ENCODE results near the gene GRM8. TPM values are rescaled to one million over a fixed set of nuclear protein-coding genes. Genes with fewer than 3 reads are reported as not detected.

The GRM8 gene
- total RNA-seq, 1 donor from 2014 or later: 7.8 TPM

- H3K9me3 Mint-ChIP-seq (ENCODE audit: unreplicated experiment): no peaks in the 10 kb centered on the region
- H3K27ac Mint-ChIP-seq (ENCODE audit: unreplicated experiment): no peak overlapping the region
- no peaks in the 10 kb centered on the region for H3K36me3 Mint-ChIP-seq (ENCODE audit: unreplicated experiment)
- no peak overlapping the region for H3K4me3 Mint-ChIP-seq (ENCODE audit: unreplicated experiment)
- H3K27me3 Mint-ChIP-seq (ENCODE audit: unreplicated experiment): no peaks in the 10 kb centered on the region
- TF ChIP-seq, protein P1, sequence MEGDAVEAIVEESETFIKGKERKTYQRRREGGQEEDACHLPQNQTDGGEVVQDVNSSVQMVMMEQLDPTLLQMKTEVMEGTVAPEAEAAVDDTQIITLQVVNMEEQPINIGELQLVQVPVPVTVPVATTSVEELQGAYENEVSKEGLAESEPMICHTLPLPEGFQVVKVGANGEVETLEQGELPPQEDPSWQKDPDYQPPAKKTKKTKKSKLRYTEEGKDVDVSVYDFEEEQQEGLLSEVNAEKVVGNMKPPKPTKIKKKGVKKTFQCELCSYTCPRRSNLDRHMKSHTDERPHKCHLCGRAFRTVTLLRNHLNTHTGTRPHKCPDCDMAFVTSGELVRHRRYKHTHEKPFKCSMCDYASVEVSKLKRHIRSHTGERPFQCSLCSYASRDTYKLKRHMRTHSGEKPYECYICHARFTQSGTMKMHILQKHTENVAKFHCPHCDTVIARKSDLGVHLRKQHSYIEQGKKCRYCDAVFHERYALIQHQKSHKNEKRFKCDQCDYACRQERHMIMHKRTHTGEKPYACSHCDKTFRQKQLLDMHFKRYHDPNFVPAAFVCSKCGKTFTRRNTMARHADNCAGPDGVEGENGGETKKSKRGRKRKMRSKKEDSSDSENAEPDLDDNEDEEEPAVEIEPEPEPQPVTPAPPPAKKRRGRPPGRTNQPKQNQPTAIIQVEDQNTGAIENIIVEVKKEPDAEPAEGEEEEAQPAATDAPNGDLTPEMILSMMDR (IDR thresholded peaks at IDR 0.05; ENCODE audit: partially characterized antibody, unreplicated experiment): no peak
- no peak for DNase-seq
- no peaks in the 10 kb centered on the region for H3K4me1 Mint-ChIP-seq (ENCODE audit: low read depth, unreplicated experiment)
Measured at GRCh38 chr7:126460664-126461063, 792.1 kb downstream of the GRM8 start.

- Mint-ChIP-seq H3K27me3 (ENCODE audit: unreplicated experiment) (no peaks in the 10 kb centered on the region), H3K9me3 (ENCODE audit: unreplicated experiment) (no peaks in the 10 kb centered on the region), H3K36me3 (ENCODE audit: unreplicated experiment) (no peaks in the 10 kb centered on the region), H3K27ac (ENCODE audit: unreplicated experiment) (no peak overlapping the region), H3K4me3 (ENCODE audit: unreplicated experiment) (no peak overlapping the region), H3K4me1 (ENCODE audit: low read depth, unreplicated experiment) (peaks cover 9% of the 10 kb centered on the region)
- no peak for DNase-seq
- TF ChIP-seq, protein P1 (IDR thresholded peaks at IDR 0.05; ENCODE audit: partially characterized antibody, unreplicated experiment): no peak
Measured at GRCh38 chr7:126453104-126453503, 799.6 kb downstream of the GRM8 start.

GRCh38 chr7:126450269-126450671 is 802.5 kb downstream of the GRM8 start:
- no peak overlapping the region for H3K4me3 Mint-ChIP-seq (ENCODE audit: unreplicated experiment)
- no peak for DNase-seq
- peaks cover 22% of the 10 kb centered on the region for H3K4me1 Mint-ChIP-seq (ENCODE audit: low read depth, unreplicated experiment)
- TF ChIP-seq, protein P1 (IDR thresholded peaks at IDR 0.05; ENCODE audit: partially characterized antibody, unreplicated experiment): no peak
- H3K36me3 Mint-ChIP-seq (ENCODE audit: unreplicated experiment): no peaks in the 10 kb centered on the region
- no peaks in the 10 kb centered on the region for H3K9me3 Mint-ChIP-seq (ENCODE audit: unreplicated experiment)
- no peak overlapping the region for H3K27ac Mint-ChIP-seq (ENCODE audit: unreplicated experiment)
- H3K27me3 Mint-ChIP-seq (ENCODE audit: unreplicated experiment): no peaks in the 10 kb centered on the region

GRCh38 chr7:126449611-126450268 is 803.0 kb downstream of the GRM8 start:
- H3K27ac Mint-ChIP-seq (ENCODE audit: unreplicated experiment): no peak overlapping the region
- H3K9me3 Mint-ChIP-seq (ENCODE audit: unreplicated experiment): no peaks in the 10 kb centered on the region
- H3K4me3 Mint-ChIP-seq (ENCODE audit: unreplicated experiment): no peak overlapping the region
- H3K27me3 Mint-ChIP-seq (ENCODE audit: unreplicated experiment): no peaks in the 10 kb centered on the region
- DNase-seq: no peak
- TF ChIP-seq, protein P1 (IDR thresholded peaks at IDR 0.05; ENCODE audit: partially characterized antibody, unreplicated experiment): no peak
- peaks cover 22% of the 10 kb centered on the region for H3K4me1 Mint-ChIP-seq (ENCODE audit: low read depth, unreplicated experiment)
- H3K36me3 Mint-ChIP-seq (ENCODE audit: unreplicated experiment): no peaks in the 10 kb centered on the region

DNA sequence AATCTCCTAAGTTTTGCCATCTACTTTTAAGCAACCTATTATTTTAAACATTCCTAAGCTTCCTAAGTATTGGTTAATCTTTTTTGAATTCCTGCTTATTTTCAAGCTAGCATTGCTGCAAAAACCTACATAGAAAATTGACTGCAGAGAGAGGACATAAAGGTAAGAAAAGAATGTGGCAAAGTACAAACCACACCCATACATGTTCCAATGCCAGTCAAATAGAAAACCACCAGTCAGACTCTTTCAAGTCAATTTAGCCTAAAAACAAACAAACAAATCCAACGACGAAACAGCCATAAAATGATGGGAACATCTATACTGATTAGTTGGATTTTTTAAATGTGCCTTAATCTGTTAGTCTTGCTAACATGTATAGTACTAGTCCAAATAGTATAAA is 804.8 kb downstream of the GRM8 start:
- TF ChIP-seq, protein P1 (IDR thresholded peaks at IDR 0.05; ENCODE audit: partially characterized antibody, unreplicated experiment): no peak
- H3K4me1 Mint-ChIP-seq (ENCODE audit: low read depth, unreplicated experiment): peaks cover 26% of the 10 kb centered on the region

More for the DNA sequence above, 804.8 kb downstream of the GRM8 start:
- no peaks in the 10 kb centered on the region for H3K9me3 Mint-ChIP-seq (ENCODE audit: unreplicated experiment)
- H3K4me3 Mint-ChIP-seq (ENCODE audit: unreplicated experiment): no peak overlapping the region
- no peaks in the 10 kb centered on the region for H3K36me3 Mint-ChIP-seq (ENCODE audit: unreplicated experiment)
- H3K27me3 Mint-ChIP-seq (ENCODE audit: unreplicated experiment): no peaks in the 10 kb centered on the region
- H3K27ac Mint-ChIP-seq (ENCODE audit: unreplicated experiment): no peak overlapping the region
- DNase-seq: no peak
